NCI-H2196 (cell line): ENCODE measurements around the gene FILIP1L.

Experiments
- DNase-seq: peaks from one replicate; lab custom pipeline; 2025; ENCODE audit not compliant: unreplicated experiment; lab: John Stamatoyannopoulos, UW

FILIP1L gene

DNA sequence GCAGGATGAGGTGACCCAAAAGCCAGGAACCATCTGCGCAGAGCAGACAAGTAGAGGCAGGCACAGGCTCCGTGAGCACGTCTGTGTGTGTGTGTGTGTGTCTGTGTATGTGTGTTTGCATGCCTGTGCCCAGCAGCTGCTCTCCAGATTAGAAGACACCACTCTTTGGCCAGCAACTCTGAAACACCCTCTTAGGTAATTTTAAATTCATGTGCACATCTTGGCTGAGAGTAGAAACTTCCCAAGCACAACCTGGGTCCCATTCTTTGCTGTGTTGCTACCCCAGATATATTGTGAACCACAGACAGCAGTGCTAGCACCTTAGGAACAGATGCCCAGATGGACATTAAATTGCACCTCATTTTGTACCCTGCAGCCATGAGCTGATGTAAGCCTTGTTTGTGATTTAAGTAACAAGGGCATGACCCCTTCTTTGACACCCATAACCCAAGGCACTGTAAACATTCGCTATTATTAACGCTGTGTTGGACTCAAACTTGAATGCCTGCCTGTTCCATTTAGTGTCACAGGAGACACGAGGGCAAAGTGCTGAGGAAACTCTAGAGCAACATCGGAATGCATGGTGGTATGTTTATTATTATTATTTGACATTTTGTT is at the start of gene FILIP1L:
TSS of gene FILIP1L (minus strand) at position 89 of the 618 bp plus-strand sequence.
- DNase-seq: no peak

DNA sequence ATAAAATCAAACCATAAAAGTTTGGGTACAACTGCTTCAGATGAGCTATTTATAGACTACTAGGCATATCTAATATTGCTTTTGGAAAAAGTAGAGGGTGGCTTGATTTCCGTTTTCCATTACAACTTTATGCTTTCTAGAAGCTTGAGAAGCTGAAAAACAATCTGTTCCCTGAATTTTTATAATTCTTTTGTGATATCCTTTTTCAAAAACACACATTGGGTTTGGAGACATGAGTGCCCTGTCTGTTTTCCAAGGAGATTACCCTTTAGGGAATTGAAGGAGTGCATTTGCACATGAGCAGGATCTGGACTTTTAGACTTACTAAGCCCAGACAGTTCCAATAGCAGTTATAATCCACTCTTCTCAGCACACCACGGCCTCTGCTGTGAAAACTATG is 49.5 kb upstream of the FILIP1L start:
- no peak for DNase-seq

DNA sequence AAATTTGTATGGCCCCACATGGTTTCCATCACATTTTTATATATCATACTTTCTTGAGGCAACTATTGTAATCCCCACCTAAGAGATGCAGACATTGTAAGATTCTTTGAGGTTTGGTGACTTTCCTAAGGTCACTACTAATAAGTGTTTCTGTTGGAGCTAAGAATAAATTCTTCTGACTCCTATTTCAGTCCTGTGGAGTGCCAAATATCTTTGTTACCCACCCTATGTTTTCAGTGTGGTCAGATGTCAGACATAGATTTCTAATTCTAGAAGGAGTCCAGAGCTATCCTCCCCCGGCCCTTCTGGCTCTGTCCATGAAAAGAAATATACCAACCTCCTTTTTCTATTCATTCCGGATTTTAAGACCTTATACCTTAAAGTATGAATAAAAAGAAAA is 46.2 kb upstream of the FILIP1L start:
- DNase-seq: no peak

DNA sequence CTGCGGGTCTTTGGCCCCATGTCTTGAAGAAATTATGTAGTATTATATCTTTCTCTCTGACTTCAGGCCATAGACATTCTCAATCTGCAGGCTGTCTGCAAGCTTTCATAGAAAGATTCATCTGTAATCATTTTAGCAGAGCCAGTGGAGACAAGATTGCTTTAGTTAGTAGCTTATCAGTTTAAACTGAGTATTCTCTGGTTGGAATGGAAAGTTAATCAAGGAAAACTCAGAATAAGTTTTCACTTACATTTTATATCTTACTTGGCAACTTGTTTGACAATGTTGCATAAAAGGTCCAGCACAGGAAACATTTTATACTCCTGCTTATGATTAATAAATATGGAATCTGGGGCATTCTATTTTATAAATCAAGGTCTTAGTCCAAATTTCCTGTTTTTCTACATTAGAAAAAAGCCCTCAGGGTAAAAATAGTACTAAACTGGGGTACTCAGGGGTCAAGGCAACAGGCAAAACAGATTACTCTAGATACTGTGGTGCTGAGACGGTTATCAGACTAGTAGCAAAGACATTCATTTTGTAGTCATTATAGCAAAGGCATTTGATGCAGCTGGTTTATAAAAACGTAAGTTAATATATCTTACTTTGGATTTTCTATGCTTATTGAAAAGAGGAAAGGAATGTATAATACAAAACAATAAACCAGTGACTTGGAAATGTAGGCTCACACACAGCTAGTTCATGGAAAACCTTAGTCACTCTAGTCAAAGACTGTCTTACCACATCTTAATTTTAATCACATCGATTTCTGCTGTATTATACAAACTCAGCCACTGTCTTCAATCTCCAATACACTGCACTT is 45.2 kb upstream of the FILIP1L start:
- DNase-seq: no peak

DNA sequence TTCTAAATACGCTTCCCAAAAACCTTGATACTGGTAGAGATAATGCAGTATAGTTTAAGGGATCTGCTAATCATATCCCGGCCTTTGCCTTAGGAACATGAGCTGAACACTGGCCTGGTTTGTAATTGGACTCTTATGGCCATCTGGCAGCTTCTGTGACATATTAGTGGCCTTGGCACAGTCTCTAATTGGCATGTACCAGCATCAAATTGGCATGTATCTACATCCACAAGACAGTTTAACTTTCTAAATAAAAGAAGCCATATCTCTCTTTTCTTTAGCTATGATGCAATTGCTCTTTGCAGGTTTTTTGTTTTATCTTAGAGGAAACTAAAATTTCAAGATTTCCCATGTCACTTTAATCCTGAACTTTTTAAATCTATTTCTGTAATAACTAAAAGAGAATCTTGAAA is 44.6 kb upstream of the FILIP1L start:
- DNase-seq: peak; percentile 25

DNA sequence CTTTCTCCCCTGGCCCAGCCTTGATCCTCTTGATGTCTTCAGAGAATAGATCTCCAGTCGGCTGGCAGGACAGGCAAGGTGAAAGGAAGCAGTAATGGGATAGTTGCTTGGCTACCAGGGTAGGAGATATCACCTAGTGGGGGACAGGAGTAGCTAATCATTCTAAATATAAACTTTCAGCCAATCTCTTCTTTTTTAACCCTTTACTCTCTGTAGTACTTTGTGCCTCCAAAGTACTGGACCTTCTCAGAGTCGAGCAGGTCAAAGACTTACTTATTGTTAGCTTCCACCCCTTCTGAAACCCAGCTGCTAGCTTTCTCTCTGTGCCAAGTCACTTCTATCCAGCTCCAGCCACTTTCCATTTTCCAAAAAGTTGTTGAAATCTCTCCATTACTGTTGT is 43.4 kb upstream of the FILIP1L start:
- no peak for DNase-seq

DNA sequence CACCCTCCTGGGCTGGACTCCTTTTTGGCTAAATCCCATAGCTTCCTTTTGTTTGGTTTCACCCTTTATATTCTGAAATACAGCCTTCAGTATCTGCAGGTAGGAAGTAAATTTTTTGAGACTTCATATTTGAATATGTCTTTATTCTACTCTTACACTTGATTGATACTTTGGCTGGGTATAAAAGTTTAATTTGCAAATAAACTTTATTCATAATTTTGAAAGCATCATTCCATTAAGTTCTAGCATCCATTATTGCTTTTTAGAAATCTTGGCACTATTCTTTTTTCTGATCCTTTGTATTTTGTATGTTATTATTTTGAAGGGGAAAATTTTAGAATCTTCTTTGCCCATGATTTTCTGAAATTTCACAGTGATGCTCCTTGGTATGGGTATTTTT is 41.3 kb upstream of the FILIP1L start:
- DNase-seq: no peak

DNA sequence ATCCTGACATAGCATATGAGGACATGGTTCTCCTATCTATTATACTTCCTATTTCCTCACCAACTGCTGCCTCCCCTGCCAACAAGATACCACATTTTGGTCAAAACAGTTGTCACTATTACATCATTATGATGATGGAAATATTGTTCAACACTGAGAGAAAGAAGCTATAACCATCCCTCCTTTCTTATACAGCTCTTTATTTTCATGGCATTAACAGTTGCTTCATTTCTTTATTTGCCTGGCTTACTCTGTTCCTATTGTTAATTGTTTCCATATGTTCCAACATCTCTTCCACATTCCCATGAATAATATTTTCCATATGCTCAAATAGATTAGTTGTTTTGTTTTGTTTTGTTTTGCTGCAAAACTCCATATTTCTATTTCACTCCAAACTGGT is 40.8 kb upstream of the FILIP1L start:
- DNase-seq: no peak

DNA sequence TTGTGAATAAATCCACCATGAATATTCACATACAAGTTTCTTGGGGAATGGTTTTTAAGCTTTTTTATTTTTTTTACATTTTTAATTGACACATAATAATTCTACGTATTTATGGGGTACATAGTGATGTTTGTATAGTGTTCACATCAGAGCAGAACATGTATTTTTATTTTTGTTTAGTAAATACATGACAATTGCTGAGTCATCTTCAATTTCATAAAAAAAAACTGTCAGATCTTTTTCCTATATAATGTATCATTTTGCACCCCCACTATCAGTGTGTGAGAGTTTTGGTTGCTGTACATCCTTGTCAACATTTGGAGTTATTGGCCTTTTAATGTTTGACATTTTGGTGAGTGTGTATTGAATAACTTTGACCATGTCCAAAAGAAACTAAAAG is 39.9 kb upstream of the FILIP1L start:
- DNase-seq: no peak

DNA sequence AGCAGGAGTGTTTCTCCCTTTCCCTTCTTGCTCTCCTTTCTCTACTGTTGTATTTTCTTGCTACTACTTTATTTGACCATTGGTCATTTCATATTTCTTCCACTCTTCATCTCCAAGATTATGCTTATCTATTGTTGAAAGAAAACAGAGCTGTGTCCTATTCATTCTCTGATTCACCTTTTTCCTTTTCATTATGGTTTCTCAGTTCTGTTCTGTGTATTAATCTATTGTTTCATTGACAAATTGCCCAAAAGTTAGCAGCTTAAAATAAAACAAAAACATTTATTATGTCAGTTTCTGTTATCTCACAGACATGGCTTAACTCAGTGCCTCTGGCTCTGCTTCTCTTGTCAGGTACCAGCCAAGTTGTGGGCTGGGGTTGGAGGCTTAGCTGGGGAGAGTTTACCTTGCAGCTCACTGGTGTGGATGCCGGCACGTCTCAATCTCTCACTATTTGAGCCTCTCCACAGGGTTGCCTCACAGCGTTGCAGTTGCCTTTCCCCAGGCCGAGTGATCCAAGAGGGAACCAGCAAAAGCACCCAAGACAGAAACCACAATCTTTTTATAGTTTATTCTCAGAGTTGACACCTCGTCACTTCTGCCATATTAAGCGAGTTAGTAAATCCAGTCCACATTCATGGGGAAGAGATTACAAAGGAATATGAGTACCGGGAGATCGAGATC is 36.9 kb upstream of the FILIP1L start:
- no peak for DNase-seq

DNA sequence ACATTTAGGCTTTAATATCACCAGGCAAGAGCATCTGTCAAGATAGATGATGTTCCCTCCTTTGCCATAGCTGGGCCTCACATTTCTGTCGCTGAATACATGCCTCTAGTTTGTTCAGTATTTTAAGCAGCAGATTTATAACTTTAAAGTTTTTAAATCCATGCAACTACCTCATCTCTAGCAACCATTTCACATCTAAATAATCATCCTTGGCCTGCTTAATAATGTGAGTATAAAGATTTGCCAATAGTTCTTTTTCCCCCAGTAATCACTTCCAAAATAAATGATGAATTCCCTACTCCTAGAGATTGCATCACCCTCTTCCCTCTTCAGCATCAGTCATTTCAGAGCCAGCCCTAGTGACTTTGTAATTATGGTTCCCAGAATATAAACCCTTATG is 36.2 kb upstream of the FILIP1L start:
- no peak for DNase-seq

DNA sequence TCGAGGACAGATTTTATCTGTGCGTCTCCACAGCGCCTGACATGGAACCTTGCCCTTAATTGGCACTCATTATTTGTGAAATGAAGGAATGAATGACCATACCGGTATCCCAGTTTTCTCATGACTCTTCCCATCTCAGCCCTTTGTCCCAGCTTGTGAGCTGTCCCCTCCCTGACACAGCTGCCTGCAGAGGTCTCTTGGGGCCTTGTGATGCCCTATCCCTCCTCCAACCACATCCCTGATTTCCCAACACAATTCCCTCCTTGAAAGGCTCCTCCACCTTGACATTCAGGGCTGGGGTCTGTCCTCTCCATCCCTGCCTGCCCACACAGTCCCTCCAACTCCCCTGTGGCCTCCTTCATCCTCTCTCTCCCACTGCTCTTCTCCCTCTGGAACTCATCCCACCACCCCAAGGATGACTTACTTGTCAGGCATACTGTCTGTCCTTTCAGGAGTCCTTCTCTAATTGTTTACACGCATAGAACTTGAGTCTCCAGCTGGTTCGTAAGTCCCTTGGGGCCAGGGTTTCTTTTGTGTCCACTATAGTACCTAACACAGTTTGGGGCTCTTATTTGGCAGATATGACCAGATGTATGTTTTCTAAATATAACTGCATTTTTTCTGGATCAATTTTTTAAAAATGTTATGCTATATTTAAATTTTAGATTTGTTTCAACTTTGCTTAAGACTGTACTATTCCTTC is 35.6 kb upstream of the FILIP1L start:
- no peak for DNase-seq

DNA sequence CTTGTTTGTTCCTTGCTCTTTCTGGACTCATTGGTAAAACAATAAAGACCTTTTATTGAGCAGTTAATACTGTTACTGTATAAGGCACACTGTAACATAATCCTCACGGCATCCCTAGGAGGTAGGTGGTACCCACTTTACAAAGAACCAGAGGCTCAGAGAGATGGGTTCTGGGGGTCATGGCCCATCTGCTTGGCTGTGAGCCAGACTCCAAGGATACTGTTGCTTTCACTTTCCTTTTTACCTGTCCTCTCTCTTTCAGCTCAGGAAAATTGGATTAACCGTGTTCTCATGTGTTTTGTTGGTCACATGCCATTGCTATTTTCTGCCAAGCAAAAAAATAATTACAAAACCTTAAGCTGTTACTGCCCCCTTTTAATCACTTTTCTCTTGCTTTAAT is 34.8 kb upstream of the FILIP1L start:
- DNase-seq: no peak

DNA sequence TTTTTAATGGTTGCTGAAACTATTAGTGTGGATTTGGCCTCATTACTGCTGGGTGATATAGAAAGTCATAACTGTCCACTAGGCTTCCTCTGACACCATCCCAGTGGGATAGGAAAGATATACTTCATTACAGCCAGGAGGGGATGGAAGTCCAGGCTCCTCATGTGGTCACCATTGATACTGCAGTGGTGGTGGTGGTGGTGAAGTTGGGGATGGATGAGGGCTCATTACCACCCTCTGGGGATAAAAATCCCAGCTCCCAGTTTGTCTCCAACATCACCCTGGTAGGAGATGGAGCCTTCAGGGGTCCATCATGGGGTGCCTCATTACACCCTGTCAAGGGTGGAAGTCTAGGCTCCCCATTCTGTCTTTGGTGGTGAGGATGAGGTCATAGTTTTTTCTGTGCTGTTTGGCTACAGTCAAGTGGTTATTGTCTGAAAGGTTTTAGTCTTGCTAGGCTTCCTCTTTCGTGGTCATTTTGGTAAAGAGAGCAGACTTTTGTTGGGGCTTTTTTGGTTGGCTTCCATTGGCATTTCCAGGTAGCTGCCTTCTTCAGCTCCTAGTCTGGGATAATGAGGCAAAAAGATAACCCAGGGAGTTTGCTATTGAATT is 30.1 kb upstream of the FILIP1L start:
- DNase-seq: no peak

DNA sequence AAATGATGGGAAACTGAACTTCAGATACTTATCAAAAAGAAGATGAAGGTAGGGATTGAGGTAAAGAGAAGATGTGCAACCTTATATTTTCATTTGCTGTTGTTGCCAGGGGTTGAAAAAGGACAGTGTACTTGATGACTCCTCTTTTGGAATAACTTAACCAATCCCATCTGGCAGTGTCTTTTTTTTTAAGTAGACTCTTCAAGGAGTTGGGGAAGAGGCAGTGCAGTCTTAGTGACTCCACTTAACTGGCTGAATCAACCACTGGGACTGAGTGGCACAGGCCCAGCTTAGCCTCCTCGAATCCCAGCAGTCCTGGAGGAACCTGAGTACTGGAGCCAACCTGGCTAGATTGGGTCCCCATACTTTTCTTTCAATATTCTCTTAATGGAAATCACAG is 27.3 kb upstream of the FILIP1L start:
- no peak for DNase-seq

DNA sequence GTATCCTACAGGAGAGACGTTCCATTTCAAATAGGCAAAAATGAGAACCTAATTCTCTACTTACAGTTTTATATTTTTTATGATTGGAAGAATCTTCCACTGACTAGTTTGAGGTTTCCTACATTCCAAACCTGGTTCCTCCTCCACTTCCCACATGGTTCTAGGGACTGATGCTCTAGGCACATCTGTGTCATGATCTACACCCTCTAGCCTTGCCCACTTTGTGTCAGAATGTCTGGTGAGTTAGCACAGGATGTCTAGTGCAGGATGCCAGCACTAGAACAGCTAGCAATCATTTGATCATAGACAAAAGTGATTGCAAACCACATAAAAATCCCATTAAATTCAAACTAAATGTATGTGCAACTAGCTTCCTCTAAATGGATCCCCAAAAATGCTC is 26.7 kb upstream of the FILIP1L start:
- no peak for DNase-seq

DNA sequence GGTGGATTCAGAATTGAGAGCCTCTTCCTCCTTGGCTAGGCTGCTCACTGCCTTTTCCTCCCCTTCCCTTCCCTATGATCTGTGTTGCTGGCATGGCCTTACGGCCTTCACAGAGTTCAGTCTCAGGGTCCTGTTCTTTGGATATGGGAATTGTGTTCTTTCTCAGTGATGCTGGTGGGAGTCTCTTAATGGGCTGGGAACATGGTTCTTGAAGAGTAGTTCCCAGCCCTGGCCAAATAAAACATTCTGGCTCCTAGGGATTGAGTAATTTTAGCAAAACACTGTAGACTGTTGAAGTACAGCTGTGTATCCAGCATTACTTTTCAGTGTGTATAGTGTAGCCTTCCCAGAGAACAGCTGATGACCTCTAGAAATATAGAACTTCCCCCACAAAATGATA is 22.6 kb upstream of the FILIP1L start:
- no peak for DNase-seq

DNA sequence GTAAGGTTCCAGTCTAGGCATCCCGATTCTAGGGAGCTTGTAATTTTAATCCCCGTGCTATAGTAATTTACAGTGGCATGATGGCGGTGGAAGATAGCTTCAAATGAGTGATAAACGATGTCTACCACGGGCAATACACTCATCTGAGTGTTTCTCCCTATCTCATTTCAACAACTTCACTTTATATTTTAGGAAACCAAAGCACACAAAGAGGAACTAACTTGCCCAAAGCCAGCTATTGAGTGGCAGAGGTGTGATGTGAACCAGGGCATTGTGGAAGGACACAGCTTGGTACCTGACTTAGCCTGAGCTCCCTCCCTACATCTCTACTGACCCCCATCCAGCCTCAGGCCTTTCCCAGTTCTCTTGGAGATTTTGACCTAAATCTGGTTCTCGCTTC is 16.9 kb upstream of the FILIP1L start:
- DNase-seq: no peak

DNA sequence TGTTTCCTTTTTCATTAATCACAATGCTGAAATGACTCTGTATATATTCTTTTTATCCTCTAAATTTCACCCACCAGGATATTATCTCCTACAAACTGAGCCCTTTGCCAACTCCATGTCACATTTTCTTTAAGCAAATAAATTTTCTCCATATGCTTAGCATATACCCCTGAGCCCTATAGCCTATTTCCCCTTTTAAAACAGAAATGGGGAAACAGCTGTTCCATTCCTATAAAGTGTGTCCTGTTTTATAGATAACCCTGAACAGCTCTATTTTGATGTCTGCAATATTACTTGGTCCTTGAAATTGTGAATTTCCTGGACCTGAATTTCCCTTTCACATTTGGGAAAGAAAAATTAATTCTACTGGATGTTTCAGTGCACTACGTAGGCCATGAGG is 15.6 kb upstream of the FILIP1L start:
- no peak for DNase-seq

DNA sequence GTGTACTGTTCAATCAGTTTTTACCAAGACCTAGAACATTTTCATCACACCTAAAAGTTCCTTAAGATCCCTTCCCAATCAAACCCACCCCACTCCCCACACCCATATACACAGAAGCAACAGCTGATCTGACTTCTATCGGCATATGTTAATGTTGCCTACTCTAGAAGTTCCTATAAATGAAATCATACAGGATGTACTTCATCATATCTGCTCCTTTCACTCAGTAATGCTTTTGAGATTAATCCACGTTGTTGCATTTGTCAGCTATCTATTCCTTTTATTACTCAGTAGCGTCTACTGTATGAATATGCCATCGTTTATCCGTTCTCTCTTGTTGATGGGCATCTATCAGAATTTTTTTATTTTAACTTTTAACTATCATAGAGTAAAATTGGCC is 14.3 kb upstream of the FILIP1L start:
- DNase-seq: no peak

DNA sequence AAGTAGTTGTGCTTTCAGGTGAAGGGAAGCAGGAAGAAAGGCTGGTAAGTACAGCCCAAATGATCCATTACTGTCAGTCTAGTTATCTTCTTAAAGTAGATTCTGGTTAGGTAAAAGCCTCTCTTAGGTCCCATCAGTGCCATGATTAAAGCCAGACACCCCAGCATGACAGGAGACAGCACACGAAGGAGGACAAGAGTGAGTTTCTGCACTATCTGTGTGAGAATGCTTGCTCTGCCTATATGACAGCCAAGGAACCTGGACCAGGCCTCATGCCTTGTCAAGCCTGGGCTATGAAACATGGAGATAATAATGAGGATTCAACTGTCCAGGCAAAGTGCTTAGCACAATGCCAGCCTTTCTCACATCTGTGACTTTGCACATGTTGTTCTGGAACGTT is 13.5 kb upstream of the FILIP1L start:
- DNase-seq: no peak
